AG09309 (cell line): ENCODE measurements around the gene TMEM132E.

Experiments used
- DNase-seq: peaks from one replicate; pipeline ENCODE4 v3.0.0-alpha.2; 2010; ENCODE audit warnings: low read depth
- H3K4me3 ChIP-seq: 2 replicates; pipeline ENCODE4 v1.5.1; 2011; ENCODE audit warnings: mild to moderate bottlenecking, low read depth, low read length, moderate library complexity; ENCODE audit not compliant: control insufficient read depth
- TF ChIP-seq, protein P1 (sequence below): IDR thresholded peaks from 2 replicates; pipeline ENCODE4 v1.5.1; 2011; ENCODE audit warnings: mild to moderate bottlenecking, low read depth, low read length, inconsistent platforms; ENCODE audit not compliant: insufficient read depth, control insufficient read depth; ENCODE audit errors: missing control alignments

The TMEM132E gene

DNA sequence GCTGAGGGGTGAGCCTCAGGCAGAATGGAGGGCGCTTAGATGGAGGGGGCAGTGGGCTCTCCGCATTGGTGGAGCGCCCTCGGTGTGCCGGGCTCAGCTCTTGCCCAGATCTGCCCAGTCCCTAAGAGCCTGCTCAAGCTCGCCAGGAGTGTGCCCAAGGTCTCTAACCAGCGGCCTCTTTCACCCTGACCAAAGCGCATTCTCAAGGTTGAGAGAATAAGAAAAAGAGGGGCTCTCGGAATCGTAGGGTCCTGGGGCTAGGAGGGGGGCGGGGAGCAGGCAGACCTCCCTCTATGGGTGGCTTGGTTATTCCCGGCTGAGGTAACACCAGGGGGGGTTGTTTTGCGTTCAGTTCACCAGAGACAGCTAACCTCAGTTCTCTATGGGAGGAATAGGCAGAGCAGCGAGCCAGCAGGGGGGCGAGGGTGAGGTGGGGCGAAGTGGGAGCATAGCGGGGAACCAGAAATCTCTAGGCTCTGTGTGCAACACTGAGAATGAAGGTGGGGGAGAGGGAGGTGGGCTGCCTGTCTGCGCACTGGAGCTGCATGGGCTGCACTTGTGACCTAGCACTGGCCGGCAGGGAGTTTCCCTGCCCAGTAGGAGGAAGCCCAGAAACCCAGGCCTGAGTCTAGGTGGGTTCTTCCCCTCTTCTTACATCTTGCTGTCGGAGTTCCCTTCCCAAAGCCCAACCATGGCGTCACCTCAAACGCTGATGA is 3.0 kb downstream of the TMEM132E start:
- DNase-seq, result no peak
- TF ChIP-seq, protein P1, sequence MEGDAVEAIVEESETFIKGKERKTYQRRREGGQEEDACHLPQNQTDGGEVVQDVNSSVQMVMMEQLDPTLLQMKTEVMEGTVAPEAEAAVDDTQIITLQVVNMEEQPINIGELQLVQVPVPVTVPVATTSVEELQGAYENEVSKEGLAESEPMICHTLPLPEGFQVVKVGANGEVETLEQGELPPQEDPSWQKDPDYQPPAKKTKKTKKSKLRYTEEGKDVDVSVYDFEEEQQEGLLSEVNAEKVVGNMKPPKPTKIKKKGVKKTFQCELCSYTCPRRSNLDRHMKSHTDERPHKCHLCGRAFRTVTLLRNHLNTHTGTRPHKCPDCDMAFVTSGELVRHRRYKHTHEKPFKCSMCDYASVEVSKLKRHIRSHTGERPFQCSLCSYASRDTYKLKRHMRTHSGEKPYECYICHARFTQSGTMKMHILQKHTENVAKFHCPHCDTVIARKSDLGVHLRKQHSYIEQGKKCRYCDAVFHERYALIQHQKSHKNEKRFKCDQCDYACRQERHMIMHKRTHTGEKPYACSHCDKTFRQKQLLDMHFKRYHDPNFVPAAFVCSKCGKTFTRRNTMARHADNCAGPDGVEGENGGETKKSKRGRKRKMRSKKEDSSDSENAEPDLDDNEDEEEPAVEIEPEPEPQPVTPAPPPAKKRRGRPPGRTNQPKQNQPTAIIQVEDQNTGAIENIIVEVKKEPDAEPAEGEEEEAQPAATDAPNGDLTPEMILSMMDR, result no peak
- no peak overlapping the region for H3K4me3 ChIP-seq

GRCh38 chr17:34582901-34583245 is 3.5 kb downstream of the TMEM132E start:
- H3K4me3 ChIP-seq, result no peak overlapping the region

DNA sequence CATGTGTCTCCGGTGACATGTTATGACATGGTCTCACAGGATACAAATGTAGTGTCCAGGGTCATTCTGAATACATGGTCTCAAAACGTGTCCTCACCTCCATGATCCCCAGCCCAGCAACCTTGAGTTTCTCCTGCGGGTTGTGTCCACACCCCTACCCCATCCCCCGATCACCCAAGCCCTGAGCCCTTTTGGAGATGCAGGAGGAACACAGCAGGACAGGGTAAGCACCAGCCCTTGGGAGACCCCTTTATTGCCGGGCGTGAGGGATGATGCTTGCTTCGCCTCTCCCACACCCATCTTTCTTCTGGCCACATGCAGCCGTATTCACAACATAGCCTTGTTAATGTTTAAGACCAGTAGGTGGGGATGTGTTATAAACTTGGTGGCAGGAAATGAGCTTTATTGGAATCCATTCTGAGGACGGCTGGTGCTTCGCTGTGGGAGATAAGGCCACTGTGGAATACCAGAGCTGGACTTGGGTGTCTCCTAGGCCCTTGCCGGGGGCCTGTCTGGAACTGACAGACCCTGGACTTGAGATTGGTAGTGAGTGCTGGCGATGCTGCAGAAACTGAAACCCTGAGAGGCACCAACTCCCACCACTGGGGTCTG is 5.5 kb downstream of the TMEM132E start:
- TF ChIP-seq, protein P1, result no peak
- peak; percentile 4 for DNase-seq
- no peak overlapping the region for H3K4me3 ChIP-seq

More at GRCh38 chr17:34582901-34583245, 3.5 kb downstream of the TMEM132E start:
- TF ChIP-seq, protein P1, result no peak
- no peak for DNase-seq

DNA sequence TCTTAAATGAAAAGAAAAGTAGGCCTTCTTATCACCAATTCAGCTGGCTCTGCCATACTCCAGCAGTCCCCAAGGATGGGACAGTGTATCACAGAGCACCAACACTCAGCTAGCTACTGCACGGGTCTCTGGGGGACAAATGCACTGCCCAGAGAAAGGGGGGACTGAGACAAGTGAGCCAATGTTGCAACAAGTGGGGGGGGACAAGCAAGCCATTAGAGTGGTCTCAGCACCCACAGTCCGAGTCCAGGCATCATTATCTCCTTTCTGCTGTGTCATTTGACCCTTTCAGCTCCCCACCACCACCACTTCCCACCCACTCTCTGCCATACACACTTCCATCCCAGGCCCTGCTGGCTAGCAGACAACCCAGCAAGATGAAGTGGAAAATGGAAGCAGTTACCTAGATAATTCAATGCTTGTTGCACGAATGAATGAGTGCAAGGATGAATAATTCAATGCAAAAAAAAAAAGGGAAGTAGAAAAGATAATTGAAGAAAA is 7.0 kb downstream of the TMEM132E start:
- H3K4me3 ChIP-seq, result no peak overlapping the region
- TF ChIP-seq, protein P1, result no peak
- DNase-seq, result no peak

DNA sequence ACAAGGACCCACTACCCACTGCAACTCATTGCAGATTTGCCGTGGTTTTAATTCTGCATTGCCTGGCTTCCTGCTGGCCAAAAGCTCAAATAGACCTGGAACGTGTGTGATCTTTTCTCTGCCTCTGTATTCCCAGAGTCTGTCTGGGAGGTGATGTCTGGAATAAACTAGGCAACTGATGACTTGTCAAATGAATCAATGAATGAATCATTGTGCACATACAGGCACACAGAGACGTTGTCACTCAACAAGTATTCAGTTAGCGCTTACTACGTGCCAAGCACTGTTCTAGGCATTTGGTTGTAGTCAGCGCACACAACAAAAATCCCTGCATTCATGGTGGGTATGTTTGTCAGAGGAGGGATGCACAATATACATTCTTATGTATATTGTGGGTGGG is 8.9 kb downstream of the TMEM132E start:
- TF ChIP-seq, protein P1, result no peak
- no peak overlapping the region for H3K4me3 ChIP-seq
- no peak for DNase-seq

DNA sequence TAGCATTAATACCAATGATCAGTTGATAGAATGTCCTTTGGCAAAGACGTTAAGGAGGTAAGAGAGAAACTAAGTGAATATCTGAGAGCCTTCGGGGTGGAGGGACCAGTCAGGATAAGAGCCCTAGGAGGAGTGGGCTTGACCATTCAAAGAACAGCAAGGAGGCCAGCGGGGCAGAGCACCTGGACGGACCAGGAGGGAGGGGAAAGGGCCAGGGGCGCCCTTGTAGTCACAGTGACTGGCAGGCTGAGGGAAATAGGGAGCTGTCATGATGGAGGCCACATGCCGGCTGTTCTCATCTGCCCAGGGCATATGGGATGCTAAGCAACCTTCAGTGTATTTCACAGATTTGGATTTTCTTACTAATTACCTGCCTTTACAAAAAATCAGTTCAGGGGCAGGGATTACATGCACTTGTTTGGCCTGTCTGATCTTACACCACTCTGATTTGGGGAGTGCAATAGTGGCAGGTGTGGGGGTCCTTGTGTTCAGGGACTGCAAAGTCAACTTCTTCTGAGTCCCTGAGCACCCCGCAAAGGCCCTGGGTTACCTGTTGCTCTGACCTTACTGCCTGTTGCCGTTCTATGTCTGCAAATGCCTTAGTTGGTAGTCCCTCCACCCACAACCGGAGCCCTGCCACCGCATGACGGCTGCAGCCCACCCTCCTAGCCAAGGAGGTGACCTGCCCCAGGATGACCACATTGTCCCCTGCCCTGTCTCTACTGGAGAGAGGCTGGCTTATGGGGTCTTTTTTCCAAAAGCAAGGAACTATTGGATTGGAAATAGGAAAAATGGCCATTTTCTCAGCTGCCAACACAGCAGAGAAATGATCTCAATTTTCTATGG is 10.0 kb downstream of the TMEM132E start:
- TF ChIP-seq, protein P1, result no peak
- no peak overlapping the region for H3K4me3 ChIP-seq
- DNase-seq, result no peak
